GM23338 (cell line): ENCODE data around the gene MLF2. TPM values are rescaled to one million over a fixed set of nuclear protein-coding genes. Genes with fewer than 3 reads are reported as not detected.

Experiments
- ATAC-seq: fragments of 200-7000 bp; cut with Tn5 transposase; 3 replicates; pipeline ENCODE4 v1.9.1; 2020
- DNase-seq: peaks from one replicate; pipeline ENCODE4 v3.0.0-alpha.2; 2015; ENCODE audit warnings: low spot score
- H2AFZ ChIP-seq: fragments of 200-600 bp; sonication (generic); 2 replicates; pipeline ENCODE4 v1.8.0; 2016; ENCODE audit warnings: antibody characterized with exemption, mild to moderate bottlenecking, moderate library complexity
- H3F3A ChIP-seq: fragments of 200-600 bp; sonication (generic); replicated peaks from 2 replicates; pipeline ENCODE4 v1.8.0; 2017; ENCODE audit warnings: antibody characterized with exemption, mixed run types, low read depth
- H3K27ac ChIP-seq: fragments of 200-600 bp; sonication (generic); 2 replicates; pipeline ENCODE4 v1.6.1; 2016; ENCODE audit warnings: low read depth
- H3K27me3 ChIP-seq: fragments of 200-600 bp; sonication (generic); 2 replicates; pipeline ENCODE4 v1.8.0; 2016; ENCODE audit warnings: mild to moderate bottlenecking, mixed run types, moderate library complexity; ENCODE audit not compliant: insufficient read depth
- H3K36me3 ChIP-seq: fragments of 200-600 bp; sonication (generic); 2 replicates; pipeline ENCODE4 v1.8.0; 2016; ENCODE audit warnings: mild to moderate bottlenecking; ENCODE audit not compliant: insufficient read depth
- H3K4me1 ChIP-seq: fragments of 200-600 bp; sonication (generic); 2 replicates; pipeline ENCODE4 v1.8.0; 2016; ENCODE audit warnings: mild to moderate bottlenecking, moderate library complexity; ENCODE audit not compliant: insufficient read depth
- H3K4me2 ChIP-seq: fragments of 200-600 bp; sonication (generic); 2 replicates; pipeline ENCODE4 v1.7.1; 2017; ENCODE audit warnings: mixed run types
- H3K4me3 ChIP-seq: fragments of 200-600 bp; sonication (generic); 2 replicates; pipeline ENCODE4 v1.6.1; 2016; ENCODE audit warnings: mixed run types
- H3K79me2 ChIP-seq: fragments of 200-600 bp; sonication (generic); replicated peaks from 2 replicates; pipeline ENCODE4 v1.8.0; 2017; ENCODE audit warnings: mild to moderate bottlenecking; ENCODE audit not compliant: insufficient read depth
- H3K9me2 ChIP-seq: fragments of 200-600 bp; sonication (generic); 2 replicates; pipeline ENCODE4 v1.8.0; 2017; ENCODE audit not compliant: insufficient read depth
- H4K20me1 ChIP-seq: fragments of 200-600 bp; sonication (generic); replicated peaks from 2 replicates; pipeline ENCODE4 v1.8.0; 2017; ENCODE audit warnings: mild to moderate bottlenecking; ENCODE audit not compliant: insufficient read depth
- H3K27ac Mint-ChIP-seq: 2 replicates; pipeline ENCODE4 v1.8.0; 2020; ENCODE audit warnings: inconsistent platforms, mild to moderate bottlenecking, moderate library complexity, mixed read lengths
- H3K27me3 Mint-ChIP-seq: 3 replicates; pipeline ENCODE4 v1.8.0; 2022; ENCODE audit warnings: low read depth, mild to moderate bottlenecking, moderate library complexity, mixed read lengths, inconsistent platforms; ENCODE audit not compliant: insufficient read depth, poor library complexity
- H3K36me3 Mint-ChIP-seq: 3 replicates; pipeline ENCODE4 v1.8.0; 2021; ENCODE audit warnings: low read depth, mild to moderate bottlenecking, inconsistent platforms, moderate library complexity, mixed read lengths
- H3K4me1 Mint-ChIP-seq: 3 replicates; pipeline ENCODE4 v1.8.0; 2020; ENCODE audit warnings: mild to moderate bottlenecking, inconsistent platforms, mixed read lengths
- H3K4me3 Mint-ChIP-seq: 3 replicates; pipeline ENCODE4 v1.8.0; 2021; ENCODE audit warnings: moderate library complexity, mild to moderate bottlenecking, inconsistent platforms, mixed read lengths
- H3K9me3 Mint-ChIP-seq: 3 replicates; pipeline ENCODE4 v1.8.0; 2020; ENCODE audit warnings: moderate library complexity, mild to moderate bottlenecking, inconsistent platforms, mixed read lengths
- CREB1 ChIP-seq: fragments of 250-450 bp; sonication (Bioruptor Pico); IDR thresholded peaks from 2 replicates; pipeline ENCODE4 v1.5.0; 2020; ENCODE audit warnings: low read depth, mild to moderate bottlenecking, moderate library complexity
- EZH2phosphoT487 ChIP-seq: fragments of 200-600 bp; sonication (generic); IDR thresholded peaks from one replicate; pipeline ENCODE4 v1.8.1; 2018; ENCODE audit warnings: antibody characterized with exemption; ENCODE audit not compliant: unreplicated experiment
- NANOG ChIP-seq: IDR thresholded peaks from 2 replicates; pipeline ENCODE4 v1.6.1; 2016; ENCODE audit warnings: antibody characterized with exemption, borderline replicate concordance
- POLR2AphosphoS5 ChIP-seq: IDR thresholded peaks from 2 replicates; pipeline ENCODE4 v1.6.1; 2016; ENCODE audit warnings: antibody characterized with exemption, low read depth
- polyA plus RNA-seq: library from polyadenylated mRNA; unstranded; fragments of >200 nt; fragmentation: Nextera tagmentation; extraction: Ambion mirVana; gene quantifications from 2 replicates; pipeline ENCODE4 v1.2.1, GENCODE V29; 2016
- total RNA-seq: library from RNA; depleted of rRNA; stranded (reverse); fragments of >200 nt; shearing (Covaris generic); gene quantifications from 2 replicates; pipeline ENCODE4 v1.2.3, GENCODE V29; 2014
- TF ChIP-seq, protein P1 (sequence below): fragments of 250-450 bp; sonication (Bioruptor Pico); IDR thresholded peaks from 2 replicates; pipeline ENCODE4 v1.5.0; 2020; ENCODE audit warnings: mild to moderate bottlenecking, moderate library complexity

MLF2 gene
- total and polyA plus RNA-seq, 2 experiments from 2014 or later, result 280 to 289 TPM

DNA sequence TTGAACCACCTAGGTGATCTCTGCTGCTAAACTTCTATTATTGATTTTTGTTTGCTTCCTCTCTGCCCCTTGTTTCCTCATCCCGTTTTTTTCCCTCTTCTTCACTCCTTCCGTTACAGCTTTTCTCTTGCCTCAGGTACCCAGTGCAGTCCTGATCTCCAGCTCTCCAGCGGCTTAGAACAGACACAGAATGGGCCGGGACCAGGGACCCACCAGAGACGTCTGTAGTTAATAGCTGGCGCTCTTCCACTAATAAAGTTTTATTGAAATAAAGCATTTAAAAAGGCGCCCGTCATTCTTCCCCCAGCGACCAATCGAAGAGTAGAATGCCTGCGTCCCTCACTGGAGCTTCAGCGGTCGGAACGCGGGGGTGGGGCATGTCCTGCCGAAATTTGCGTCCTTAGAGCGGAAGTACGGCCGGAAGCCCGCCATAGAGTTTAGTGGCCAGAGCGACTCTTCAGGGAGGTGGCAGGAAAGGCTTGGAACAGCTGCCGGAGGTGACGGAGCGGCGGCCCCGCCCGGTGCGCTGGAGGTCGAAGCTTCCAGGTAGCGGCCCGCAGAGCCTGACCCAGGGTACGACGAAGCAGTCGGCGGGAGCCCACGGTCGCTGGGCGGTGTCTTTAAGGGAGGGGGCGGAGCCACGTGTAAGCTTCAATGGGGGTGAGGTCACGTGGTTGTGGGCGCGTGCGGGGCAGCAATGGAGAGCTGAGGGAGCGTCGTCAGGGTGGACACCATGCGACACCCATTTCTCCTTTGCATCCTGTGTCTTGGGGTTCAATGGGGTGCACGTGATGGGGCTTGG lies 29.1 kb downstream of the MLF2 start, which contains the start of gene COPS7A (continued):
- TF ChIP-seq, protein P1, sequence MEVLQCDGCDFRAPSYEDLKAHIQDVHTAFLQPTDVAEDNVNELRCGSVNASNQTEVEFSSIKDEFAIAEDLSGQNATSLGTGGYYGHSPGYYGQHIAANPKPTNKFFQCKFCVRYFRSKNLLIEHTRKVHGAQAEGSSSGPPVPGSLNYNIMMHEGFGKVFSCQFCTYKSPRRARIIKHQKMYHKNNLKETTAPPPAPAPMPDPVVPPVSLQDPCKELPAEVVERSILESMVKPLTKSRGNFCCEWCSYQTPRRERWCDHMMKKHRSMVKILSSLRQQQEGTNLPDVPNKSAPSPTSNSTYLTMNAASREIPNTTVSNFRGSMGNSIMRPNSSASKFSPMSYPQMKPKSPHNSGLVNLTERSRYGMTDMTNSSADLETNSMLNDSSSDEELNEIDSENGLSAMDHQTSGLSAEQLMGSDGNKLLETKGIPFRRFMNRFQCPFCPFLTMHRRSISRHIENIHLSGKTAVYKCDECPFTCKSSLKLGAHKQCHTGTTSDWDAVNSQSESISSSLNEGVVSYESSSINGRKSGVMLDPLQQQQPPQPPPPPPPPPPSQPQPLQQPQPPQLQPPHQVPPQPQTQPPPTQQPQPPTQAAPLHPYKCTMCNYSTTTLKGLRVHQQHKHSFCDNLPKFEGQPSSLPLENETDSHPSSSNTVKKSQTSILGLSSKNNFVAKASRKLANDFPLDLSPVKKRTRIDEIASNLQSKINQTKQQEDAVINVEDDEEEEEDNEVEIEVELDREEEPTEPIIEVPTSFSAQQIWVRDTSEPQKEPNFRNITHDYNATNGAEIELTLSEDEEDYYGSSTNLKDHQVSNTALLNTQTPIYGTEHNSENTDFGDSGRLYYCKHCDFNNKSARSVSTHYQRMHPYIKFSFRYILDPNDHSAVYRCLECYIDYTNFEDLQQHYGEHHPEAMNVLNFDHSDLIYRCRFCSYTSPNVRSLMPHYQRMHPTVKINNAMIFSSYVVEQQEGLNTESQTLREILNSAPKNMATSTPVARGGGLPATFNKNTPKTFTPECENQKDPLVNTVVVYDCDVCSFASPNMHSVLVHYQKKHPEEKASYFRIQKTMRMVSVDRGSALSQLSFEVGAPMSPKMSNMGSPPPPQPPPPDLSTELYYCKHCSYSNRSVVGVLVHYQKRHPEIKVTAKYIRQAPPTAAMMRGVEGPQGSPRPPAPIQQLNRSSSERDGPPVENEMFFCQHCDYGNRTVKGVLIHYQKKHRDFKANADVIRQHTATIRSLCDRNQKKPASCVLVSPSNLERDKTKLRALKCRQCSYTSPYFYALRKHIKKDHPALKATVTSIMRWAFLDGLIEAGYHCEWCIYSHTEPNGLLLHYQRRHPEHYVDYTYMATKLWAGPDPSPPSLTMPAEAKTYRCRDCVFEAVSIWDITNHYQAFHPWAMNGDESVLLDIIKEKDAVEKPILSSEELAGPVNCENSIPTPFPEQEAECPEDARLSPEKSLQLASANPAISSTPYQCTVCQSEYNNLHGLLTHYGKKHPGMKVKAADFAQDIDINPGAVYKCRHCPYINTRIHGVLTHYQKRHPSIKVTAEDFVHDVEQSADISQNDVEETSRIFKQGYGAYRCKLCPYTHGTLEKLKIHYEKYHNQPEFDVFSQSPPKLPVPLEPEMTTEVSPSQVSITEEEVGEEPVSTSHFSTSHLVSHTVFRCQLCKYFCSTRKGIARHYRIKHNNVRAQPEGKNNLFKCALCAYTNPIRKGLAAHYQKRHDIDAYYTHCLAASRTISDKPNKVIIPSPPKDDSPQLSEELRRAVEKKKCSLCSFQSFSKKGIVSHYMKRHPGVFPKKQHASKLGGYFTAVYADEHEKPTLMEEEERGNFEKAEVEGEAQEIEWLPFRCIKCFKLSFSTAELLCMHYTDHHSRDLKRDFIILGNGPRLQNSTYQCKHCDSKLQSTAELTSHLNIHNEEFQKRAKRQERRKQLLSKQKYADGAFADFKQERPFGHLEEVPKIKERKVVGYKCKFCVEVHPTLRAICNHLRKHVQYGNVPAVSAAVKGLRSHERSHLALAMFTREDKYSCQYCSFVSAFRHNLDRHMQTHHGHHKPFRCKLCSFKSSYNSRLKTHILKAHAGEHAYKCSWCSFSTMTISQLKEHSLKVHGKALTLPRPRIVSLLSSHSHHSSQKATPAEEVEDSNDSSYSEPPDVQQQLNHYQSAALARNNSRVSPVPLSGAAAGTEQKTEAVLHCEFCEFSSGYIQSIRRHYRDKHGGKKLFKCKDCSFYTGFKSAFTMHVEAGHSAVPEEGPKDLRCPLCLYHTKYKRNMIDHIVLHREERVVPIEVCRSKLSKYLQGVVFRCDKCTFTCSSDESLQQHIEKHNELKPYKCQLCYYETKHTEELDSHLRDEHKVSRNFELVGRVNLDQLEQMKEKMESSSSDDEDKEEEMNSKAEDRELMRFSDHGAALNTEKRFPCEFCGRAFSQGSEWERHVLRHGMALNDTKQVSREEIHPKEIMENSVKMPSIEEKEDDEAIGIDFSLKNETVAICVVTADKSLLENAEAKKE (CRISPR knock-in tag), result no peak

DNA sequence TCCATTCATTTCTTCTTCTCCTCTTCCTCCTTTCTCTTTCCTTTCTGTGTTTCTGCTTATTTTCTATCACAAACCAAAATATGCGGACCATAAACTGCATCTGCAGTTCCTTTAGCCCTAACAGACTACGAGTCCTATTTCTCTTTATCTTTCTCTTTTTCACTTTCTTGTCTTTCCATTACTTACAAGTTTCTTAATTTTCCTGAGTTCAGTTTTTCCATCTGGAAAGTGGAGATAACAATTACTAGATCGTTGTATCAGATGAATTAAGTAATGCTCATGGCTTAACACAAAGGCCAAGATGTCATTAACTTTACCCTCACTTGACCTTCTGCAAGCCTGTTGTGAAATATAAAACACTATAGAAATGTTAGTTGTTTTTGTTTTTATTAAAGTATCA lies 30.1 kb downstream of the MLF2 start:
- Histone ChIP-seq H3K4me1 (peaks cover 16% of the 10 kb centered on the region), H3K4me3 (peak overlapping the region; percentile 54), H3K9me2 (no peaks in the 10 kb centered on the region), H3K27ac (no peak overlapping the region), H3K36me3 (no peaks in the 10 kb centered on the region), H4K20me1 (no peaks in the 10 kb centered on the region), H2AFZ (no peak overlapping the region), H3F3A (peaks cover 11% of the 10 kb centered on the region), H3K4me2 (peak overlapping the region; percentile 75), H3K27me3 (no peaks in the 10 kb centered on the region), H3K79me2 (peaks cover 12% of the 10 kb centered on the region; the same call in 1 of the 2 replicates)
- no peak overlapping the region for H3K27ac Mint-ChIP-seq
- no peaks in the 10 kb centered on the region; the same call in 2 of the 3 replicates for H3K9me3 Mint-ChIP-seq
- TF ChIP-seq CREB1 (CRISPR knock-in tag) (no peak), NANOG (no peak), EZH2phosphoT487 (no peak), POLR2AphosphoS5 (no peak)
- peaks cover 5% of the 10 kb centered on the region; the same call in 2 of the 3 replicates for H3K36me3 Mint-ChIP-seq
- H3K4me3 Mint-ChIP-seq, result peak overlapping the region; percentile 84; the same call in 2 of the 3 replicates
- ATAC-seq, result no peak
- no peak for DNase-seq
- H3K27me3 Mint-ChIP-seq, result peaks cover 17% of the 10 kb centered on the region
- peaks cover 12% of the 10 kb centered on the region for H3K4me1 Mint-ChIP-seq
